ENCODE results near the gene RIC3.

Gene RIC3

GRCh38 chr11:8168485-8169257 lies at the start of gene RIC3:
RIC3 (minus strand) TSS chr11:8169025; CDS start chr11:8168989, 36 bp downstream.
- Histone ChIP-seq H3K36me3 (no peaks in the 10 kb centered on the region), H4K20me1 (no peaks in the 10 kb centered on the region), H3K9ac (no peak within 1 kb of the TSS), H3K4me2 (no peak within 1 kb of the TSS), H3K27ac (no peak within 1 kb of the TSS), H3K4me3 (no peak within 1 kb of the TSS), H3K9me3 (replicated peaks in 1 of 11) (no peaks in the 10 kb centered on the region; a peak in 1 of 22 replicates), H3K4me1 (no peaks in the 10 kb centered on the region), H3K27me3 (no peaks in the 10 kb centered on the region)
- no peak for TF ChIP-seq Cebpa-rat (IDR thresholded peaks at IDR 0.05)

GRCh38 chr11:8218409-8218808 lies 49.6 kb upstream of the RIC3 start:
- Histone ChIP-seq H3K27ac (no peak overlapping the region), H3K4me3 (no peak overlapping the region), H3K27me3 (peaks cover 0 to 23% (median 16%) of the 10 kb centered on the region in 11 experiments; a peak in 14 of 22 replicates), H4K20me1 (peaks cover 0 to 23% (median 0%) of the 10 kb centered on the region in 11 experiments; a peak in 6 of 22 replicates), H3K4me2 (peak overlapping the region; percentile 28 to 78 (median 68); a peak in 20 of 22 replicates), H3K9ac (no peak overlapping the region), H3K9me3 (replicated peaks in 1 of 11) (no peaks in the 10 kb centered on the region), H3K36me3 (no peaks in the 10 kb centered on the region), H3K4me1 (peaks cover 25 to 33% (median 28%) of the 10 kb centered on the region in 10 experiments)
- no peak for TF ChIP-seq Cebpa-rat (IDR thresholded peaks at IDR 0.05)

- H3K4me3 ChIP-seq = no peak overlapping the region
- no peak overlapping the region for H3K9ac ChIP-seq
Measured at GRCh38 chr11:8217926-8218325, 49.1 kb upstream of the RIC3 start.

GRCh38 chr11:8217136-8217535 lies 48.3 kb upstream of the RIC3 start:
- TF ChIP-seq Cebpa-rat (IDR thresholded peaks at IDR 0.05) = no peak
- peaks cover 16 to 29% (median 21%) of the 10 kb centered on the region in 10 experiments for H3K4me1 ChIP-seq
- no peak overlapping the region for H3K27ac ChIP-seq
- no peak overlapping the region; a peak in 2 of 22 replicates for H3K4me2 ChIP-seq
- no peak overlapping the region for H3K9ac ChIP-seq
- peaks cover 0 to 12% (median 0%) of the 10 kb centered on the region in 11 experiments; a peak in 4 of 22 replicates for H4K20me1 ChIP-seq
- no peaks in the 10 kb centered on the region for H3K9me3 ChIP-seq (replicated peaks in 1 of 11)
- peaks cover 0 to 23% (median 16%) of the 10 kb centered on the region in 11 experiments; a peak in 14 of 22 replicates for H3K27me3 ChIP-seq
- H3K36me3 ChIP-seq = no peaks in the 10 kb centered on the region
- H3K4me3 ChIP-seq = no peak overlapping the region

More at GRCh38 chr11:8217926-8218325, 49.1 kb upstream of the RIC3 start:
- Histone ChIP-seq H3K4me2 (peak overlapping the region; percentile 28 to 78 (median 68); a peak in 20 of 22 replicates), H3K9me3 (replicated peaks in 1 of 11) (no peaks in the 10 kb centered on the region), H3K36me3 (no peaks in the 10 kb centered on the region), H4K20me1 (peaks cover 0 to 19% (median 0%) of the 10 kb centered on the region in 11 experiments; a peak in 5 of 22 replicates), H3K27ac (no peak overlapping the region), H3K27me3 (peaks cover 0 to 23% (median 16%) of the 10 kb centered on the region in 11 experiments; a peak in 14 of 22 replicates), H3K4me1 (peaks cover 22 to 33% (median 26%) of the 10 kb centered on the region in 10 experiments)
- TF ChIP-seq Cebpa-rat (IDR thresholded peaks at IDR 0.05) = no peak

GRCh38 chr11:8213376-8213775 lies 44.6 kb upstream of the RIC3 start:
- peak overlapping the region in 5 of 11 experiments; percentile 7 to 80 (median 54); a peak in 10 of 22 replicates for H3K4me2 ChIP-seq
- H3K9me3 ChIP-seq (replicated peaks in 1 of 11) = no peaks in the 10 kb centered on the region
- peaks cover 0 to 7% (median 0%) of the 10 kb centered on the region in 11 experiments; a peak in 2 of 22 replicates for H4K20me1 ChIP-seq
- H3K4me3 ChIP-seq = no peak overlapping the region
- no peak for TF ChIP-seq Cebpa-rat (IDR thresholded peaks at IDR 0.05)
- no peaks in the 10 kb centered on the region for H3K27me3 ChIP-seq
- H3K9ac ChIP-seq = no peak overlapping the region
- H3K27ac ChIP-seq = no peak overlapping the region
- H3K36me3 ChIP-seq = no peaks in the 10 kb centered on the region
- H3K4me1 ChIP-seq = peaks cover 8 to 33% (median 14%) of the 10 kb centered on the region in 10 experiments

- Histone ChIP-seq H3K27ac (no peak overlapping the region), H3K4me2 (peak overlapping the region in 1 of 11 experiments; percentile 96; a peak in 1 of 22 replicates), H3K4me1 (peaks cover 27 to 64% (median 41%) of the 10 kb centered on the region in 10 experiments), H3K36me3 (no peaks in the 10 kb centered on the region), H3K9ac (no peak overlapping the region), H3K9me3 (replicated peaks in 1 of 11) (no peaks in the 10 kb centered on the region), H3K27me3 (no peaks in the 10 kb centered on the region), H4K20me1 (no peaks in the 10 kb centered on the region), H3K4me3 (no peak overlapping the region)
- no peak for TF ChIP-seq Cebpa-rat (IDR thresholded peaks at IDR 0.05)
Measured at GRCh38 chr11:8209208-8209807, 40.5 kb upstream of the RIC3 start.

GRCh38 chr11:8207080-8208000 lies 38.5 kb upstream of the RIC3 start:
- no peaks in the 10 kb centered on the region for H3K36me3 ChIP-seq
- H3K4me1 ChIP-seq = peaks cover 36 to 68% (median 51%) of the 10 kb centered on the region in 10 experiments
- H3K9ac ChIP-seq = peak overlapping the region; percentile 57 to 81 (median 75)
- H3K27me3 ChIP-seq = no peaks in the 10 kb centered on the region
- H3K9me3 ChIP-seq (replicated peaks in 1 of 11) = 0 out of 22 replicates have a peak, but pooled peaks cover 0 to 4% (median 0%) of the 10 kb centered on the region in 11 experiments
- peak overlapping the region; percentile 68 to 96 (median 88) for H3K4me2 ChIP-seq
- no peak for TF ChIP-seq Cebpa-rat (IDR thresholded peaks at IDR 0.05)
- peak overlapping the region in 5 of 10 experiments; percentile 10 to 41 (median 17); a peak in 5 of 20 replicates for H3K4me3 ChIP-seq
- no peaks in the 10 kb centered on the region for H4K20me1 ChIP-seq
- peak overlapping the region; percentile 43 to 95 (median 86) for H3K27ac ChIP-seq

Measured in BLaER1 treated with 17β-estradiol and CSF1 and Interleukin-3, amounts not matched to agents 10 nM and 100 nM (cell line).